Measurements from ENCODE around the gene TRIM62.

TRIM62 gene

GRCh38 chr1:33180911-33181890 is 642 bp downstream of the TRIM62 start:
- peak overlapping the region in 1 of 2 experiments; percentile 67 for H2BK12ac ChIP-seq (ENCODE audit: low read length in 2 of 2)
- H4K8ac ChIP-seq (ENCODE audit: low read length) = peak overlapping the region; percentile 70
- peak; percentile 79 for DNase-seq
- H2BK15ac ChIP-seq (ENCODE audit: low read depth, poor library complexity, severe bottlenecking) = no peak overlapping the region
- H4K91ac ChIP-seq (ENCODE audit: low read length) = peak overlapping the region; percentile 67
- peak overlapping the region; percentile 83 for H3K4me2 ChIP-seq (ENCODE audit: low read length, poor library complexity, severe bottlenecking)
- no peak overlapping the region for H2AK5ac ChIP-seq (ENCODE audit: low read length, severe bottlenecking)
- H2BK120ac ChIP-seq (ENCODE audit: low read depth, low read length) = peak overlapping the region; percentile 77
- H3K27ac ChIP-seq (ENCODE audit: low read length, poor library complexity, severe bottlenecking) = peak overlapping the region; percentile 47
- no peaks in the 10 kb centered on the region for H3K9me3 ChIP-seq (ENCODE audit: control insufficient read depth, low read length)
- H3K36me3 ChIP-seq (ENCODE audit: control insufficient read depth in 1 of 2, insufficient read depth in 2 of 2, low read depth in 1 of 2, low read length in 2 of 2) = peaks cover 11 to 26% of the 10 kb centered on the region in 2 experiments
- H3K4ac ChIP-seq (ENCODE audit: low read depth in 1 of 2, low read length in 2 of 2) = peak overlapping the region in 1 of 2 experiments; percentile 47
- peaks cover 35% of the 10 kb centered on the region for H3K4me1 ChIP-seq (ENCODE audit: control insufficient read depth, insufficient read depth, low read depth, low read length)
- peak overlapping the region; percentile 83 to 87 for H3K4me3 ChIP-seq (ENCODE audit: insufficient read depth in 1 of 2, low read depth in 1 of 2, low read length in 2 of 2)
- H3K14ac ChIP-seq (ENCODE audit: low read length in 2 of 2) = peak overlapping the region in 1 of 2 experiments; percentile 72
- H3K27me3 ChIP-seq (ENCODE audit: control insufficient read depth in 1 of 2, insufficient read depth in 1 of 2, low read length in 2 of 2) = peaks cover 0 to 17% of the 10 kb centered on the region in 2 experiments
- H3K18ac ChIP-seq (ENCODE audit: low read depth in 1 of 2, low read length in 2 of 2) = peak overlapping the region; percentile 85 to 97
- peak overlapping the region; percentile 39 for H2BK5ac ChIP-seq (ENCODE audit: low read depth, low read length, poor library complexity, severe bottlenecking)
- under 1% methylated on average over 77 of the region's 90 CpGs for WGBS
- peaks cover 5% of the 10 kb centered on the region for H3K79me1 ChIP-seq (replicated peaks; ENCODE audit: low read length, poor library complexity, severe bottlenecking)
- H2AFZ ChIP-seq (ENCODE audit: low read depth, low read length) = peak overlapping the region; percentile 56
- H3K23ac ChIP-seq (ENCODE audit: low read length in 2 of 2) = peak overlapping the region in 1 of 2 experiments; percentile 46
- H3K9ac ChIP-seq (ENCODE audit: low read length) = peak overlapping the region; percentile 59

GRCh38 chr1:33180226-33180910 is 1.5 kb downstream of the TRIM62 start:
- H3K4me3 ChIP-seq (ENCODE audit: insufficient read depth in 1 of 2, low read depth in 1 of 2, low read length in 2 of 2) = peak overlapping the region; percentile 68 to 89
- no peak overlapping the region for H4K91ac ChIP-seq (ENCODE audit: low read length)
- no peak overlapping the region for H2AK5ac ChIP-seq (ENCODE audit: low read length, severe bottlenecking)
- DNase-seq = peak; percentile 88
- WGBS = 19% methylated on average over 24 of the region's 28 CpGs
- H3K36me3 ChIP-seq (ENCODE audit: control insufficient read depth in 1 of 2, insufficient read depth in 2 of 2, low read depth in 1 of 2, low read length in 2 of 2) = peaks cover 11 to 31% of the 10 kb centered on the region in 2 experiments
- H3K9ac ChIP-seq (ENCODE audit: low read length) = peak overlapping the region; percentile 70
- H3K4ac ChIP-seq (ENCODE audit: low read depth in 1 of 2, low read length in 2 of 2) = no peak overlapping the region
- H3K14ac ChIP-seq (ENCODE audit: low read length in 2 of 2) = peak overlapping the region in 1 of 2 experiments; percentile 62
- peak overlapping the region in 1 of 2 experiments; percentile 11 for H3K18ac ChIP-seq (ENCODE audit: low read depth in 1 of 2, low read length in 2 of 2)
- H4K8ac ChIP-seq (ENCODE audit: low read length) = no peak overlapping the region
- H2BK120ac ChIP-seq (ENCODE audit: low read depth, low read length) = no peak overlapping the region
- H3K27me3 ChIP-seq (ENCODE audit: control insufficient read depth in 1 of 2, insufficient read depth in 1 of 2, low read length in 2 of 2) = peaks cover 0 to 13% of the 10 kb centered on the region in 2 experiments
- H2AFZ ChIP-seq (ENCODE audit: low read depth, low read length) = peak overlapping the region; percentile 82
- H3K79me1 ChIP-seq (replicated peaks; ENCODE audit: low read length, poor library complexity, severe bottlenecking) = peaks cover 5% of the 10 kb centered on the region
- peak overlapping the region; percentile 85 for H3K4me2 ChIP-seq (ENCODE audit: low read length, poor library complexity, severe bottlenecking)
- no peaks in the 10 kb centered on the region for H3K9me3 ChIP-seq (ENCODE audit: control insufficient read depth, low read length)
- H3K23ac ChIP-seq (ENCODE audit: low read length in 2 of 2) = no peak overlapping the region
- H3K27ac ChIP-seq (ENCODE audit: low read length, poor library complexity, severe bottlenecking) = no peak overlapping the region
- no peak overlapping the region for H2BK12ac ChIP-seq (ENCODE audit: low read length in 2 of 2)
- H2BK5ac ChIP-seq (ENCODE audit: low read depth, low read length, poor library complexity, severe bottlenecking) = no peak overlapping the region
- H2BK15ac ChIP-seq (ENCODE audit: low read depth, poor library complexity, severe bottlenecking) = no peak overlapping the region
- H3K4me1 ChIP-seq (ENCODE audit: control insufficient read depth, insufficient read depth, low read depth, low read length) = peaks cover 36% of the 10 kb centered on the region

DNA sequence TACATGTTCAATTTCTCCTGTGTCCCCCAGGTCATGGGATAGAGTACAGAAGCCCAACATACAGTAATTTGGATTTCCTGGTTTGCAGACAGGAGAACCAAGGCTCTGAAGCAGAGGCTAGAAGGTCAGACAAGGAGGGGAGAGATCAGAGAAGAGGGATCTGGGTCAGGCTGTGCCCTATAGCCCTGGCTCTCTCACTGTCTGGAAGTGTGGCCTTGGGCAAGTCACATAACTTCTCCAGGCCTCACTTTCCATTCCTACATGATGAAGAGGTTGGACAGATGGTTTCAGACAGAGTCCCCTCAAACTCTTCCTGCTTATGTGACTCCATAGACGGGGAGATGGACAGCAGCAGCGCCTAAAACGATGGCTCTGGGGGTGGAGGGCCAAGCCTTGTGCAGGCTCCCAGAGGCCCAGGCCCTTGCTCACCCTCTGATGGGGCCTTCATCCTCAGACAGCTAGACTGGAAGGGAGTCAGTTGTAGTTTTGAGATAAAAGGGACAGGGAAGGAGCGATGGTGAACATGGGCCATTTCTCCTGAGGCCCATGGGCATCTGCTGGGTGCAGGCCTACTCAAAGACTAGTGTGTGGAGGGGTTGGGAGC is 2.9 kb downstream of the TRIM62 start:
- no peak overlapping the region for H3K4ac ChIP-seq (ENCODE audit: low read depth in 1 of 2, low read length in 2 of 2)
- H3K27ac ChIP-seq (ENCODE audit: low read length, poor library complexity, severe bottlenecking) = no peak overlapping the region

More for the DNA sequence above, 2.9 kb downstream of the TRIM62 start:
- Histone ChIP-seq H3K4me3 (ENCODE audit: insufficient read depth in 1 of 2, low read depth in 1 of 2, low read length in 2 of 2) (no peak overlapping the region), H3K36me3 (ENCODE audit: control insufficient read depth in 1 of 2, insufficient read depth in 2 of 2, low read depth in 1 of 2, low read length in 2 of 2) (peaks cover 11 to 38% of the 10 kb centered on the region in 2 experiments), H2AFZ (ENCODE audit: low read depth, low read length) (no peak overlapping the region), H2BK15ac (ENCODE audit: low read depth, poor library complexity, severe bottlenecking) (no peak overlapping the region), H3K9me3 (ENCODE audit: control insufficient read depth, low read length) (no peaks in the 10 kb centered on the region), H3K9ac (ENCODE audit: low read length) (no peak overlapping the region), H4K8ac (ENCODE audit: low read length) (no peak overlapping the region), H2BK5ac (ENCODE audit: low read depth, low read length, poor library complexity, severe bottlenecking) (no peak overlapping the region), H3K18ac (ENCODE audit: low read depth in 1 of 2, low read length in 2 of 2) (no peak overlapping the region), H2BK12ac (ENCODE audit: low read length in 2 of 2) (no peak overlapping the region), H4K91ac (ENCODE audit: low read length) (no peak overlapping the region), H3K27me3 (ENCODE audit: control insufficient read depth in 1 of 2, insufficient read depth in 1 of 2, low read length in 2 of 2) (peaks cover 0 to 7% of the 10 kb centered on the region in 2 experiments), H2BK120ac (ENCODE audit: low read depth, low read length) (no peak overlapping the region), H2AK5ac (ENCODE audit: low read length, severe bottlenecking) (no peak overlapping the region), H3K14ac (ENCODE audit: low read length in 2 of 2) (no peak overlapping the region), H3K79me1 (replicated peaks; ENCODE audit: low read length, poor library complexity, severe bottlenecking) (peaks cover 9% of the 10 kb centered on the region), H3K23ac (ENCODE audit: low read length in 2 of 2) (no peak overlapping the region), H3K4me2 (ENCODE audit: low read length, poor library complexity, severe bottlenecking) (no peak overlapping the region), H3K4me1 (ENCODE audit: control insufficient read depth, insufficient read depth, low read depth, low read length) (peaks cover 36% of the 10 kb centered on the region)
- DNase-seq = no peak
- WGBS = 97% methylated on average over 4 of the region's 4 CpGs
